ENCODE results near the gene SORCS2.

GRCh38 chr4:7431696-7432530, 239.6 kb downstream of the SORCS2 start:
- TF ChIP-seq POLR2AphosphoS5 (IDR thresholded peaks at IDR 0.05; ENCODE audit: low read depth, low read length) (no peak), REST (IDR thresholded peaks at IDR 0.05; ENCODE audit: insufficient read depth in 1 of 2, low read depth in 2 of 2, low read length in 2 of 2) (no peak), FOXP2 (optimal IDR thresholded peaks at IDR 0.05; ENCODE audit: borderline replicate concordance, extremely low read depth, extremely low read length, insufficient read depth) (no peak), SIN3A (IDR thresholded peaks at IDR 0.05; ENCODE audit: borderline replicate concordance, insufficient read depth, low read length) (no peak), TAF1 (IDR thresholded peaks at IDR 0.05; ENCODE audit: borderline replicate concordance, insufficient read depth, low read length) (no peak)

Measured in PFSK-1 (cell line).